MCF 10A (cell line): ENCODE results near the gene HSD17B14. TPM values are rescaled to one million over a fixed set of nuclear protein-coding genes. Genes with fewer than 3 reads are reported as not detected.
A peak's percentile ranks its signal among the peaks of the same experiment; 100 is the strongest.

ENCODE experiments used
- BruUV-seq: library from RNA; stranded (reverse); fragments of 400-500 nt; replicated peaks from 2 replicates; lab custom pipeline; 2021; lab: Mats Ljungman, UMichigan
- CTCF ChIA-PET: fragments of 300-600 bp; sonication (Branson Sonifier 250); formaldehyde crosslinking; extraction: SDS; loops from one replicate; lab custom pipeline; 2021; ENCODE audit warnings: antibody characterized with exemption, inconsistent platforms; lab: Yijun Ruan, JAX
- POLR2A ChIA-PET: fragments of 300-600, 350-650 bp; sonication (Branson Sonifier 250); formaldehyde crosslinking; extraction: SDS; loops from one replicate; lab custom pipeline; 2020; ENCODE audit warnings: antibody characterized with exemption, inconsistent platforms; lab: Yijun Ruan, JAX
- DNase-seq: peaks from one replicate; pipeline ENCODE4 v3.0.0-alpha.2; 2018; ENCODE audit not compliant: unreplicated experiment
- H3K27ac Mint-ChIP-seq: one replicate; pipeline ENCODE4 v1.8.0; 2022; ENCODE audit warnings: mild to moderate bottlenecking, low read depth, mixed read lengths; ENCODE audit not compliant: unreplicated experiment
- H3K27me3 Mint-ChIP-seq: one replicate; pipeline ENCODE4 v1.8.0; 2022; ENCODE audit warnings: mixed read lengths; ENCODE audit not compliant: insufficient read depth, unreplicated experiment
- H3K36me3 Mint-ChIP-seq: one replicate; pipeline ENCODE4 v1.8.0; 2022; ENCODE audit warnings: mild to moderate bottlenecking, moderate library complexity, mixed read lengths; ENCODE audit not compliant: insufficient read depth, unreplicated experiment
- H3K4me1 Mint-ChIP-seq: one replicate; pipeline ENCODE4 v1.8.0; 2022; ENCODE audit warnings: mixed read lengths; ENCODE audit not compliant: insufficient read depth, unreplicated experiment
- H3K4me3 Mint-ChIP-seq: one replicate; pipeline ENCODE4 v1.8.0; 2022; ENCODE audit warnings: mild to moderate bottlenecking, moderate library complexity, mixed read lengths; ENCODE audit not compliant: unreplicated experiment
- H3K9me3 Mint-ChIP-seq: one replicate; pipeline ENCODE4 v1.8.0; 2022; ENCODE audit warnings: mixed read lengths; ENCODE audit not compliant: unreplicated experiment
- intact Hi-C: fragments of 100-400 bp; cut with micrococcal nuclease; formaldehyde crosslinking; loops from 2 replicates; pipeline ENCODE4 v1.14.1; 2022
- total RNA-seq: library from RNA; stranded (reverse); gene quantifications from 2 replicates; pipeline ENCODE4 v1.2.3, GENCODE V29; 2022
- TF ChIP-seq, protein P1 (sequence below): fragments of 200-600 bp; IDR thresholded peaks from one replicate; pipeline ENCODE4 v1.8.0; 2022; ENCODE audit warnings: antibody characterized with exemption, mild to moderate bottlenecking; ENCODE audit not compliant: unreplicated experiment

The HSD17B14 gene
- total RNA-seq, 1 experiment from 2014 or later = 0.26 TPM

DNA sequence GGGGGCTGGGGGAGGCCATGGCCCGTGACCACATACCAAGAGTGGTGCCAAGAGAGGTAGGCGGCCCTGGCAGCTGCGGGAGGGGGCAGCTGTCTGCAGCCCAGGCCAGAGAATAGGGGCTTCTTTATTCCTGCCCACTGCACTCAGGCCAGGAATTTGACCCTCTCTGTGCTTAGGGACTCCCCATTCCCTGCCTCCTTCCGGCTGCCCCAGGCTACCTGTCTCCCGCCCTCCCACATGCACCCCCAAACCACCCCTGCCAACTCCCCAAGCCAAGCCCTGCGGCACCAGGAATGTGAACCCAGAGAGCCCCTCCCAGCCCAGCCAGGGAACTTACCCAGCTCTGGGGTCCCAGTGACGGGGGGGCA, 31.4 kb upstream of the HSD17B14 start:
- no peak for DNase-seq

DNA sequence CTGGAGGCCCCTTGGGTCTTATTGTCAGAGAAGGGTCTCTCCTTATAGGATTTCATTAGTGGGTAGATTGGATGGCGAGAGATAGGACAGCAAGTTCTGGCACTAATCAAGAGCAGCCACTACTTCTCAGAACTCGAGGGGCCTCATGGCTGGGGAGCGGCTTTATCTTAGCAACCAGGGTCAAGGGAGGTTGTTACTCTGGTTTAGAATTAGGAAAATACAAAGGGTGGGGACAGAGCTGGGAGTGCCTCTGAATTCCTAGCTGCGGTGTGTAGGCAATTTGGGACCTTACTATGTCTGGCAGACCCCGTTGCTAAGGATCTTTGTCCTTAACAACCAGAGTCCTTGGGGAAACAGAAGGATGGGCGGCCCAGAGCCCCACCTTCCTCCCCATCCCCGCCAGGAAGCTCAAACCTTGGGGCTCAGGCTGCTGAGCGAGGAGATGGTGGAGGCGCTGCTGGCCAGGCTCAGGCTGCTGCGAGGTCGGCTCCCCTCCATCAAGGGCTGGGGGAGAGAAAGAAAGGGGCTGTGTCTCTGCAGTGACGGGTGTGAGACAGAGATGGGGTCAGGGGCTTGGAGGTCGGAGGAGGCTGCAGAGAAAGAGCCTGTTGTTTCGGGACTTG, 30.9 kb upstream of the HSD17B14 start:
- DNase-seq = no peak
- H3K4me1 Mint-ChIP-seq = peaks cover 9% of the 10 kb centered on the region
- peak overlapping the region; percentile 47 for H3K27ac Mint-ChIP-seq
- intact Hi-C loops = no loop called here
- H3K27me3 Mint-ChIP-seq = no peaks in the 10 kb centered on the region
- POLR2A ChIA-PET = interaction anchor here (0.6 kb wide), 1 partner anchor 10 kb away, joined by 3 read pairs; no protein-coding TSS in a partner anchor
- H3K9me3 Mint-ChIP-seq = no peaks in the 10 kb centered on the region
- no TSS peak for BruUV-seq
- CTCF ChIA-PET = interaction anchor here (1.8 kb wide), 1 partner anchor 25 kb away, joined by 5 read pairs; no protein-coding TSS in a partner anchor
- TF ChIP-seq, protein P1, sequence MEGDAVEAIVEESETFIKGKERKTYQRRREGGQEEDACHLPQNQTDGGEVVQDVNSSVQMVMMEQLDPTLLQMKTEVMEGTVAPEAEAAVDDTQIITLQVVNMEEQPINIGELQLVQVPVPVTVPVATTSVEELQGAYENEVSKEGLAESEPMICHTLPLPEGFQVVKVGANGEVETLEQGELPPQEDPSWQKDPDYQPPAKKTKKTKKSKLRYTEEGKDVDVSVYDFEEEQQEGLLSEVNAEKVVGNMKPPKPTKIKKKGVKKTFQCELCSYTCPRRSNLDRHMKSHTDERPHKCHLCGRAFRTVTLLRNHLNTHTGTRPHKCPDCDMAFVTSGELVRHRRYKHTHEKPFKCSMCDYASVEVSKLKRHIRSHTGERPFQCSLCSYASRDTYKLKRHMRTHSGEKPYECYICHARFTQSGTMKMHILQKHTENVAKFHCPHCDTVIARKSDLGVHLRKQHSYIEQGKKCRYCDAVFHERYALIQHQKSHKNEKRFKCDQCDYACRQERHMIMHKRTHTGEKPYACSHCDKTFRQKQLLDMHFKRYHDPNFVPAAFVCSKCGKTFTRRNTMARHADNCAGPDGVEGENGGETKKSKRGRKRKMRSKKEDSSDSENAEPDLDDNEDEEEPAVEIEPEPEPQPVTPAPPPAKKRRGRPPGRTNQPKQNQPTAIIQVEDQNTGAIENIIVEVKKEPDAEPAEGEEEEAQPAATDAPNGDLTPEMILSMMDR = no peak
- peak overlapping the region; percentile 71 for H3K4me3 Mint-ChIP-seq
- H3K36me3 Mint-ChIP-seq = peaks cover 4% of the 10 kb centered on the region

More for the DNA sequence above, 31.4 kb upstream of the HSD17B14 start:
- H3K27me3 Mint-ChIP-seq = no peaks in the 10 kb centered on the region
- intact Hi-C loops = no loop called here
- peak overlapping the region; percentile 93 for H3K27ac Mint-ChIP-seq
- H3K4me3 Mint-ChIP-seq = peak overlapping the region; percentile 71
- peaks cover 9% of the 10 kb centered on the region for H3K36me3 Mint-ChIP-seq
- TF ChIP-seq, protein P1 = no peak
- peaks cover 9% of the 10 kb centered on the region for H3K4me1 Mint-ChIP-seq
- no peaks in the 10 kb centered on the region for H3K9me3 Mint-ChIP-seq
- ChIA-PET POLR2A (interaction anchor here (0.5 kb wide), 1 partner anchor 87 kb away, joined by 3 read pairs; the partner anchor contains the start of gene BAX), CTCF (interaction anchor here (1.8 kb wide), 1 partner anchor 26 kb away, joined by 5 read pairs; no protein-coding TSS in a partner anchor)
- BruUV-seq = no TSS peak

DNA sequence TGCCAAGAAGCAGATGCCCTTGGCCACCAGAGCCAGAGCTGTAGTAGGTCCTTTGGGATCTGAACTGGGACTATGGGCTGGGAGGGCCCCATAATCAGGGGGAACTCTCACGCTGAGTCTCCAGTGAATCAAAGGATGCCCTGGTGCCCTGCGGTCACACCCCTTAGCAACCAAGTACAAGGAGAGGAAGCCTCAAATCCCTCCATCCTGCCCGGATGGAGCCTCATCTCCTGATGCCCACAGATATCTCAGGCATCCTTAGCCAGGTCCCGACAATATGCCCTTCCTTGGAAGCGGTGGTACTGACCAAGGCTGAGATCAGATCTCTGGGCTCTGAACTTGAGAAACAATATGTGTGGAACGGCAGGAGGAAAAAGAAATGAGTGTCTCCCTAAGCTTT, 30.4 kb upstream of the HSD17B14 start:
- Mint-ChIP-seq H3K4me3 (peak overlapping the region; percentile 71), H3K9me3 (no peaks in the 10 kb centered on the region), H3K36me3 (no peaks in the 10 kb centered on the region), H3K27ac (peak overlapping the region; percentile 47), H3K4me1 (peaks cover 9% of the 10 kb centered on the region), H3K27me3 (no peaks in the 10 kb centered on the region)
- POLR2A ChIA-PET = interaction anchor here (0.6 to 0.8 kb wide), 2 partner anchors 10 to 24 kb away, joined by 3 read pairs; no protein-coding TSS in a partner anchor
- intact Hi-C loops = no loop called here
- no peak for DNase-seq
- BruUV-seq = no TSS peak
- TF ChIP-seq, protein P1 = no peak
- CTCF ChIA-PET = interaction anchor here (1.8 kb wide), 1 partner anchor 25 kb away, joined by 5 read pairs; no protein-coding TSS in a partner anchor

DNA sequence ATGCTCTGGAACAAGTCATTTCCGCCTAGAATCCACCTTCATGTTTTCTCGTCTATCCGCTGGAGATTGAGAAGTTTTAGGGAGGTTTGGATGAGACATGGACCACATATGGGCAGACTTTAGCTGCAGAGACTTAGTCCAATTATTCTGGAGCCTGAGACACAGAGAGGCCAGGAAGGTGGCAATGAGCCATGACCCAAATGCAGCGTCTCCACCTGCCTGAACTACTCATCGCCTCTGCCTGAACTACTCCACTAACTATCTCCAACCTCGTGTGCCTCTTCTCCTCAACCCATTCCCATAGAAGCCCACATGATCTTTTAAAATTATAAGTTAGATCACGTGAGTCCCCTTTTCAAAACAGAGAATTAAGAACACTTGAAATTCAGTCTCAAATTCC, 26.5 kb upstream of the HSD17B14 start:
- Mint-ChIP-seq H3K4me3 (no peak overlapping the region), H3K9me3 (no peaks in the 10 kb centered on the region), H3K27ac (no peak overlapping the region), H3K27me3 (no peaks in the 10 kb centered on the region), H3K36me3 (no peaks in the 10 kb centered on the region), H3K4me1 (peaks cover 1% of the 10 kb centered on the region)
- DNase-seq = no peak
- POLR2A ChIA-PET = interaction anchor here (0.6 to 1.2 kb wide), 2 partner anchors 9 to 413 kb away, joined by 3 to 4 read pairs; partner anchors contain the start of gene PPP1R15A
- CTCF ChIA-PET = interaction anchor here (2.1 kb wide), 1 partner anchor 21 kb away, joined by 8 read pairs; no protein-coding TSS in a partner anchor
- TF ChIP-seq, protein P1 = no peak
- intact Hi-C loops = no loop called here
- BruUV-seq = no TSS peak
